K562 (cell line): ENCODE measurements around the gene PCDH9. TPM values are rescaled to one million over a fixed set of nuclear protein-coding genes. Genes with fewer than 3 reads are reported as not detected.

Experiments used
- ATAC-seq: fragments of 200-7000 bp; cut with Tn5 transposase; 3 replicates; pipeline ENCODE4 v1.9.1; 2020; ENCODE audit warnings: moderate library complexity
- BruUV-seq: library from RNA; stranded (reverse); fragments of 400-500 nt; replicated peaks from 2 replicates; lab custom pipeline; 2021; lab: Mats Ljungman, UMichigan
- CTCF ChIA-PET: fragments of 300-600 bp; formaldehyde crosslinking; extraction: SDS; loops from one replicate; lab custom pipeline; 2021; ENCODE audit warnings: low intra/inter-chr PET ratio; lab: Yijun Ruan, JAX
- POLR2A ChIA-PET: fragments of 300-600, 350-650 bp; sonication (Branson Sonifier 250); formaldehyde crosslinking; extraction: SDS; loops from one replicate; lab custom pipeline; 2021; ENCODE audit warnings: antibody characterized with exemption, inconsistent platforms; lab: Yijun Ruan, JAX
- DNase-seq, 4 experiments: peaks; one replicate each; pipeline versions ENCODE4 v3.0.0 to v3.0.0-alpha.2; 2011 to 2018; ENCODE audit warnings: low spot score in 3 of 4, mixed read lengths in 3 of 4; ENCODE audit errors: extremely low read depth in 1 of 4
- FAIRE-seq: peaks from 2 replicates; lab custom pipeline; 2011; peaks lifted over from hg19 to GRCh38; lab: Jason Lieb, UNC
- H2AFZ ChIP-seq: 2 replicates; pipeline ENCODE4 v1.6.0; 2011; ENCODE audit warnings: low read depth, low read length, control low read depth, inconsistent platforms
- H3K27ac ChIP-seq: fragments of 200-600 bp; 3 replicates; pipeline ENCODE4 v1.8.0; 2011; ENCODE audit warnings: low read depth, mild to moderate bottlenecking, control low read depth, inconsistent platforms, low read length, moderate library complexity, mixed read lengths; ENCODE audit errors: extremely low read depth
- H3K27me3 ChIP-seq, 2 experiments: fragments of 300-600 bp in 1 of 2; 2 replicates in 1 of 2; 3 replicates in 1 of 2; pipeline versions ENCODE4 v1.6.0 to v1.8.0; 2011; ENCODE audit warnings: inconsistent platforms in 2 of 2, low read length in 2 of 2, mild to moderate bottlenecking in 1 of 2, mixed read lengths in 1 of 2, moderate library complexity in 1 of 2; ENCODE audit not compliant: control insufficient read depth in 2 of 2, insufficient read depth in 2 of 2
- H3K36me3 ChIP-seq: fragments of 300-600 bp; 3 replicates; pipeline ENCODE4 v1.8.0; 2011; ENCODE audit warnings: mild to moderate bottlenecking, low read length, inconsistent platforms; ENCODE audit not compliant: control insufficient read depth, insufficient read depth
- H3K4me1 ChIP-seq, 2 experiments: fragments of 200-600 bp in 1 of 2; replicated peaks in 1 of 2; 2 replicates in 1 of 2; 3 replicates in 1 of 2; pipeline versions ENCODE4 v1.5.1 to v1.8.0; 2011; ENCODE audit warnings: inconsistent platforms in 2 of 2, low read length in 2 of 2, mild to moderate bottlenecking in 1 of 2, mixed read lengths in 1 of 2, moderate library complexity in 1 of 2; ENCODE audit not compliant: control insufficient read depth in 2 of 2, insufficient read depth in 2 of 2
- H3K4me2 ChIP-seq: 2 replicates; pipeline ENCODE4 v1.6.1; 2011; ENCODE audit warnings: low read length, control low read depth, inconsistent platforms, mixed read lengths; ENCODE audit not compliant: insufficient read depth
- H3K4me3 ChIP-seq: fragments of 200-600 bp; sonication (generic), shearing (Covaris generic); 2 replicates; pipeline ENCODE4 v1.5.1; 2016; ENCODE audit warnings: control low read depth, inconsistent platforms
- H3K79me2 ChIP-seq: fragments of 200-600 bp; 3 replicates; pipeline ENCODE4 v1.8.0; 2011; ENCODE audit warnings: low read length, inconsistent platforms; ENCODE audit not compliant: control insufficient read depth, insufficient read depth
- H3K9ac ChIP-seq, 2 experiments: 2 replicates each; pipeline versions ENCODE4 v1.6.0 to v1.6.1; 2011; ENCODE audit warnings: low read depth in 2 of 2, low read length in 2 of 2, control low read depth in 1 of 2, inconsistent platforms in 1 of 2, mild to moderate bottlenecking in 1 of 2, mixed read lengths in 1 of 2; ENCODE audit not compliant: insufficient read depth in 1 of 2
- H3K9me1 ChIP-seq: one replicate; pipeline ENCODE4 v1.6.0; 2011; ENCODE audit warnings: inconsistent platforms, mild to moderate bottlenecking, low read length, moderate library complexity; ENCODE audit not compliant: control insufficient read depth, insufficient read depth
- H3K9me3 ChIP-seq: replicated peaks from 2 replicates; pipeline ENCODE4 v1.5.1; 2011; ENCODE audit warnings: low read depth, low read length, inconsistent platforms; ENCODE audit not compliant: control insufficient read depth, insufficient read depth
- H4K20me1 ChIP-seq: replicated peaks from 2 replicates; pipeline ENCODE4 v1.6.1; 2011; ENCODE audit warnings: low read length, inconsistent platforms, mixed read lengths; ENCODE audit not compliant: control insufficient read depth, insufficient read depth
- BRD9 ChIP-seq: fragments of 450-650 bp; IDR thresholded peaks from 2 replicates; pipeline ENCODE4 v1.6.1; 2018; ENCODE audit warnings: low read depth; ENCODE audit not compliant: partially characterized antibody
- C11orf30 ChIP-seq: fragments of 450-650 bp; IDR thresholded peaks from 2 replicates; pipeline ENCODE4 v1.6.1; 2016; ENCODE audit warnings: low read depth, mild to moderate bottlenecking
- DNMT1 ChIP-seq: fragments of 450-650 bp; IDR thresholded peaks from 2 replicates; pipeline ENCODE4 v1.6.1; 2016; ENCODE audit warnings: antibody characterized with exemption, mild to moderate bottlenecking
- MAX ChIP-seq: sonication (generic); formaldehyde crosslinking; IDR thresholded peaks from 2 replicates; pipeline ENCODE4 v1.9.0; 2022; ENCODE audit warnings: mild to moderate bottlenecking, missing genetic modification reagents
- NCOA2 ChIP-seq, 2 experiments: fragments of 450-650 bp; IDR thresholded peaks; 2 replicates each; pipeline ENCODE4 v1.6.1; 2018; ENCODE audit warnings: mild to moderate bottlenecking in 2 of 2, moderate library complexity in 1 of 2; ENCODE audit not compliant: partially characterized antibody in 2 of 2
- REST ChIP-seq, 2 experiments: fragments of 450-650 bp; formaldehyde crosslinking in 1 of 2; IDR thresholded peaks; 2 replicates each; pipeline versions ENCODE4 v1.4.0 to v1.6.1; 2014 to 2020; ENCODE audit warnings: mild to moderate bottlenecking in 2 of 2, borderline replicate concordance in 1 of 2, low read depth in 1 of 2
- TGIF2 ChIP-seq: sonication (generic); formaldehyde crosslinking; IDR thresholded peaks from 2 replicates; pipeline ENCODE4 v1.8.1; 2022; ENCODE audit warnings: mild to moderate bottlenecking, missing genetic modification reagents, moderate library complexity
- ZNF174 ChIP-seq: fragments of 250-450 bp; sonication (Bioruptor Pico); IDR thresholded peaks from 2 replicates; pipeline ENCODE4 v1.4.0; 2020; ENCODE audit warnings: mild to moderate bottlenecking
- ZNF408 ChIP-seq: fragments of 250-450 bp; sonication (Bioruptor Pico); IDR thresholded peaks from 2 replicates; pipeline ENCODE4 v1.4.0; 2020; ENCODE audit warnings: low read depth, mild to moderate bottlenecking, moderate library complexity
- WGBS: fragments of 100-300 bp; shearing (Covaris generic); methylation state at CpG from one replicate; pipeline ENCODE4 v1.1.6; 2016; ENCODE audit warnings: low coverage, mixed read lengths; ENCODE audit not compliant: insufficient coverage; ENCODE audit errors: missing lambda C conversion rate; 5-methylcytosine and 5-hydroxymethylcytosine counted together
- in situ Hi-C: fragments of 300-500 bp; cut with MboI; formaldehyde crosslinking; loops from 4 replicates; pipeline ENCODE4 v1.15.0; 2018; ENCODE audit warnings: inconsistent platforms, mixed read lengths
- intact Hi-C: fragments of 100-400 bp; cut with micrococcal nuclease; formaldehyde crosslinking; loops from 2 replicates; pipeline ENCODE4 v1.14.2; 2022
- polyA plus RNA-seq, 8 experiments: library from polyadenylated mRNA; depleted of rRNA in 4 of 8; stranded (reverse) in 5 of 8; unstranded in 3 of 8; fragments of >200 nt; fragmentation: Nextera tagmentation in 2 of 8; fragmentation: Illumina TruSeq in 1 of 8; extraction: Ambion mirVana in 2 of 8; extraction: Trizol in 1 of 8; gene quantifications; 2 replicates each; pipeline versions ENCODE4 v1.2.1 to v1.2.3, GENCODE V29; 2011 to 2014; ENCODE audit warnings: inconsistent platforms in 1 of 8, missing spikeins in 1 of 8
- total RNA-seq, 7 experiments: library from RNA; depleted of rRNA in 6 of 7; stranded (reverse); fragments of >200 nt in 6 of 7; fragmentation: Illumina TruSeq in 2 of 7; extraction: Trizol in 2 of 7; gene quantifications; 2 replicates each; pipeline versions ENCODE4 v1.2.1 to v1.2.3, GENCODE V29; 2011 to 2021; ENCODE audit warnings: low replicate concordance in 1 of 7

PCDH9 gene
- total and polyA plus RNA-seq, 9 of the 15 experiments (the other 6 are each of a cell fraction or from before 2014, with no cell fraction given), result 1.1 to 6.7 (median 4.9) TPM

GRCh38 chr13:66887088-66887487 is 343.0 kb downstream of the PCDH9 start:
- Histone ChIP-seq H3K4me1 (no peaks in the 10 kb centered on the region), H2AFZ (no peak overlapping the region), H3K36me3 (no peaks in the 10 kb centered on the region), H3K27me3 (no peaks in the 10 kb centered on the region), H3K4me3 (no peak overlapping the region), H3K79me2 (no peaks in the 10 kb centered on the region), H3K4me2 (no peak overlapping the region), H3K9me3 (no peaks in the 10 kb centered on the region), H3K27ac (no peak overlapping the region), H3K9ac (no peak overlapping the region), H3K9me1 (no peaks in the 10 kb centered on the region), H4K20me1 (no peaks in the 10 kb centered on the region)
- intact Hi-C loops, result no loop called here
- ATAC-seq, result no peak
- no peak for DNase-seq
- WGBS, result 59% methylated on average over 5 of the region's 5 CpGs
- no peak for FAIRE-seq
- no peak for TF ChIP-seq BRD9
- TF ChIP-seq MAX (CRISPR knock-in tag), result no peak
- no peak for TF ChIP-seq ZNF408
- no peak for TF ChIP-seq TGIF2 (CRISPR knock-in tag)
- ChIA-PET POLR2A (no interaction called here), CTCF (no interaction called here)
- no TSS peak for BruUV-seq
- in situ Hi-C loops, result no loop called here

DNA sequence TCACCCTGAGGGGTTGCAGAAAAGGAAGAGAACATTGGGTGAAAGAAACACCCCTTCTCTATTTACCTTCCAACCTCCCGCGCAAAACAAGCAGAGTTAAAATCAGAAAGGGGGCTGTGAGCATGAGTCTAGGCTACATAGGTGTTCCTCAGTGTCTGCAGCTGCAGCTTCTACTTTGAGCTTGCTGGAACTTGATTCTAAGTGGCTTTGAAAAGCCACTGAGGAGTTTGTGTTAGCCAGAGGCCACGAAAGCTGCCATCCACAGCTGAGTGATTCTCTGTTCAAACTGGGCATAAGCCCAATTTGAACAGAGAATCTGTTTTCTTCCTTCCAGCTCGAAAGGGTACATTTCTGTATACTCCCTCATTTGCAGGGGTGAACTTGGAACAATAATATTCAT is 343.9 kb downstream of the PCDH9 start:
- FAIRE-seq (no peak), ATAC-seq (no peak), DNase-seq (no peak)
- BruUV-seq, result no TSS peak
- no peak overlapping the region for H3K27ac ChIP-seq
- in situ Hi-C loops (no loop called here), intact Hi-C loops (no loop called here)
- H3K9ac ChIP-seq, result no peak overlapping the region
- POLR2A ChIA-PET, result no interaction called here
- H3K9me1 ChIP-seq, result no peaks in the 10 kb centered on the region
- CTCF ChIA-PET, result no interaction called here
- H3K4me2 ChIP-seq, result no peak overlapping the region
- H3K9me3 ChIP-seq, result no peaks in the 10 kb centered on the region
- no peaks in the 10 kb centered on the region for H3K36me3 ChIP-seq
- no peaks in the 10 kb centered on the region for H4K20me1 ChIP-seq
- no peak overlapping the region for H2AFZ ChIP-seq
- WGBS, result 40% methylated on average over 4 of the region's 4 CpGs
- H3K79me2 ChIP-seq, result no peaks in the 10 kb centered on the region
- H3K27me3 ChIP-seq, result no peaks in the 10 kb centered on the region
- no peaks in the 10 kb centered on the region for H3K4me1 ChIP-seq
- no peak overlapping the region for H3K4me3 ChIP-seq
- no peak for TF ChIP-seq NCOA2 (IDR thresholded peaks at IDR 0.05; ENCODE audit: partially characterized antibody in 2 of 2)
- TF ChIP-seq REST (IDR thresholded peaks at IDR 0.05; ENCODE audit: borderline replicate concordance), result no peak
- no peak for TF ChIP-seq REST (CRISPR knock-in tag; IDR thresholded peaks at IDR 0.05; ENCODE audit: low read depth)
- no peak for TF ChIP-seq C11orf30
- TF ChIP-seq ZNF174 (CRISPR knock-in tag), result no peak
- no peak for TF ChIP-seq DNMT1
